OCI-LY1 (cell line): Measurements from ENCODE around the gene SCAF8.
A peak's percentile ranks its signal among the peaks of the same experiment; 100 is the strongest.

Experiments
- H2AFZ ChIP-seq: fragments of 200-600 bp; sonication (generic), shearing (Covaris generic); 2 replicates; pipeline ENCODE4 v1.6.0; 2014; ENCODE audit warnings: antibody characterized with exemption, mild to moderate bottlenecking, low read length
- H3F3A ChIP-seq: fragments of 200-600 bp; sonication (generic), shearing (Covaris generic); 2 replicates; pipeline ENCODE4 v1.6.0; 2014; ENCODE audit warnings: mild to moderate bottlenecking, antibody characterized with exemption, low read length, moderate library complexity; ENCODE audit not compliant: insufficient read depth
- H3K27ac ChIP-seq: fragments of 200-600 bp; sonication (generic); 2 replicates; pipeline ENCODE4 v1.5.1; 2014; ENCODE audit warnings: low read length, mixed run types, mild to moderate bottlenecking, low read depth; ENCODE audit not compliant: poor library complexity, severe bottlenecking
- H3K27me3 ChIP-seq: fragments of 200-600 bp; sonication (generic); 2 replicates; pipeline ENCODE4 v1.6.0; 2014; ENCODE audit warnings: antibody characterized with exemption, mild to moderate bottlenecking, low read length, moderate library complexity; ENCODE audit not compliant: insufficient read depth
- H3K36me3 ChIP-seq: fragments of 200-600 bp; sonication (generic); 2 replicates; pipeline ENCODE4 v1.6.1; 2014; ENCODE audit warnings: mild to moderate bottlenecking, antibody characterized with exemption, low read length, moderate library complexity, mixed read lengths; ENCODE audit not compliant: insufficient read depth
- H3K4me1 ChIP-seq: fragments of 200-600 bp; sonication (generic); 2 replicates; pipeline ENCODE4 v1.5.1; 2014; ENCODE audit warnings: mild to moderate bottlenecking, low read length, moderate library complexity; ENCODE audit not compliant: insufficient read depth, severe bottlenecking
- H3K4me2 ChIP-seq: fragments of 200-600 bp; sonication (generic), shearing (Covaris generic); 2 replicates; pipeline ENCODE4 v1.6.1; 2014; ENCODE audit warnings: low read length
- H3K4me3 ChIP-seq: fragments of 200-600 bp; sonication (generic); 2 replicates; pipeline ENCODE4 v1.5.1; 2014; ENCODE audit warnings: low read length, low read depth, mild to moderate bottlenecking, mixed read lengths; ENCODE audit not compliant: poor library complexity, severe bottlenecking
- H3K79me2 ChIP-seq: fragments of 200-600 bp; shearing (Covaris generic); 2 replicates; pipeline ENCODE4 v1.6.1; 2016; ENCODE audit warnings: mixed run types, low read length, mixed read lengths; ENCODE audit not compliant: insufficient read depth
- H3K9ac ChIP-seq: fragments of 200-600 bp; sonication (generic), shearing (Covaris generic); 2 replicates; pipeline ENCODE4 v1.6.1; 2014; ENCODE audit warnings: mild to moderate bottlenecking, low read length, mixed read lengths
- H3K9me2 ChIP-seq: fragments of 200-600 bp; sonication (generic), shearing (Covaris generic); 2 replicates; pipeline ENCODE4 v1.6.1; 2014; ENCODE audit warnings: low read depth, mild to moderate bottlenecking, low read length, mixed read lengths
- H3K9me3 ChIP-seq: fragments of 200-600 bp; shearing (Covaris generic); 2 replicates; pipeline ENCODE4 v1.6.1; 2014; ENCODE audit warnings: low read length, mixed read lengths
- H4K20me1 ChIP-seq: fragments of 200-600 bp; sonication (generic), shearing (Covaris generic); 2 replicates; pipeline ENCODE4 v1.6.0; 2016; ENCODE audit warnings: mild to moderate bottlenecking, low read length; ENCODE audit not compliant: insufficient read depth
- CTCF ChIP-seq: fragments of 200-600 bp; sonication (generic), shearing (Covaris generic); IDR thresholded peaks from 2 replicates; pipeline ENCODE4 v1.5.1; 2017; ENCODE audit warnings: mild to moderate bottlenecking, antibody characterized with exemption, low read length, moderate library complexity, mixed read lengths
- EZH2 ChIP-seq: fragments of 200-600 bp; sonication (generic), shearing (Covaris generic); IDR thresholded peaks from 2 replicates; pipeline ENCODE4 v1.8.0; 2017; ENCODE audit warnings: borderline replicate concordance, mixed run types, mild to moderate bottlenecking, antibody characterized with exemption, low read length, moderate library complexity, mixed read lengths

SCAF8 gene

GRCh38 chr6:154864066-154864430, 130.8 kb downstream of the SCAF8 start:
- Histone ChIP-seq H3K27ac (no peak overlapping the region), H3K36me3 (no peaks in the 10 kb centered on the region), H3K4me1 (no peaks in the 10 kb centered on the region), H3K9me2 (no peaks in the 10 kb centered on the region), H3F3A (no peaks in the 10 kb centered on the region), H3K9me3 (no peaks in the 10 kb centered on the region), H2AFZ (no peak overlapping the region), H4K20me1 (no peaks in the 10 kb centered on the region), H3K4me3 (no peak overlapping the region), H3K4me2 (no peak overlapping the region), H3K79me2 (no peaks in the 10 kb centered on the region), H3K27me3 (no peaks in the 10 kb centered on the region), H3K9ac (no peak overlapping the region)
- TF ChIP-seq EZH2 (no peak), CTCF (no peak)

GRCh38 chr6:154865291-154865690, 132.1 kb downstream of the SCAF8 start:
- H3K4me2 ChIP-seq = no peak overlapping the region
- no peaks in the 10 kb centered on the region for H3K36me3 ChIP-seq
- no peaks in the 10 kb centered on the region for H3F3A ChIP-seq
- H3K9me2 ChIP-seq = no peaks in the 10 kb centered on the region
- no peak overlapping the region for H2AFZ ChIP-seq
- no peaks in the 10 kb centered on the region for H3K4me1 ChIP-seq
- H3K79me2 ChIP-seq = no peaks in the 10 kb centered on the region
- H3K9ac ChIP-seq = no peak overlapping the region
- H3K27me3 ChIP-seq = no peaks in the 10 kb centered on the region
- no peaks in the 10 kb centered on the region for H4K20me1 ChIP-seq
- H3K27ac ChIP-seq = no peak overlapping the region
- no peak for TF ChIP-seq EZH2
- TF ChIP-seq CTCF = no peak
- no peak overlapping the region for H3K4me3 ChIP-seq
- no peaks in the 10 kb centered on the region for H3K9me3 ChIP-seq

GRCh38 chr6:154868143-154868594, 135.0 kb downstream of the SCAF8 start:
- Histone ChIP-seq H3K9ac (no peak overlapping the region), H4K20me1 (no peaks in the 10 kb centered on the region), H3K27ac (no peak overlapping the region), H2AFZ (no peak overlapping the region), H3K9me2 (no peaks in the 10 kb centered on the region), H3K79me2 (no peaks in the 10 kb centered on the region), H3K9me3 (no peaks in the 10 kb centered on the region), H3K4me3 (no peak overlapping the region), H3K4me1 (no peaks in the 10 kb centered on the region), H3K36me3 (no peaks in the 10 kb centered on the region), H3K4me2 (no peak overlapping the region), H3F3A (no peaks in the 10 kb centered on the region), H3K27me3 (no peaks in the 10 kb centered on the region)
- no peak for TF ChIP-seq EZH2
- TF ChIP-seq CTCF = peak; percentile 78
